Kidney (tissue), 14 donors: ENCODE results near the gene TRIM72. TPM values are rescaled to one million over a fixed set of nuclear protein-coding genes. Genes with fewer than 3 reads are reported as not detected.
"Not testable (repeated sequence)": the region's sequence is repeated elsewhere in the genome, so short reads cannot be mapped to it uniquely, and the experiment has no call there.

Experiments
- DNase-seq, 5 donors: peaks; one replicate each; pipeline ENCODE4 v3.0.0-alpha.2; 2013 to 2020
- FAIRE-seq: peaks from 2 replicates; lab custom pipeline; 2012; peaks lifted over from hg19 to GRCh38; lab: Jason Lieb, UNC
- H3K27ac ChIP-seq, 2 donors: one replicate each; pipeline ENCODE4 v1.7.0; 2013; ENCODE audit warnings: low read depth in 2 of 2, low read length in 2 of 2, inconsistent platforms in 1 of 2
- H3K27me3 ChIP-seq: one replicate; pipeline ENCODE4 v1.7.1; 2013; ENCODE audit warnings: low read length, inconsistent platforms; ENCODE audit not compliant: control insufficient read depth, insufficient read depth
- H3K36me3 ChIP-seq, 3 donors: one replicate each; pipeline versions ENCODE4 v1.7.0 to v1.7.1; 2013; ENCODE audit warnings: low read length in 3 of 3, control low read depth in 1 of 3, inconsistent platforms in 1 of 3; ENCODE audit not compliant: insufficient read depth in 3 of 3, control insufficient read depth in 2 of 3
- H3K4me1 ChIP-seq, 3 donors: one replicate each; pipeline versions ENCODE4 v1.7.0 to v1.7.1; 2013; ENCODE audit warnings: low read length in 3 of 3, inconsistent platforms in 1 of 3, low read depth in 1 of 3; ENCODE audit not compliant: control insufficient read depth in 2 of 3, insufficient read depth in 2 of 3
- H3K4me3 ChIP-seq, 3 donors: one replicate each; pipeline versions ENCODE4 v1.7.0 to v1.8.1; 2013; ENCODE audit warnings: low read length in 3 of 3, control low read depth in 1 of 3, inconsistent platforms in 1 of 3
- H3K9ac ChIP-seq, 3 donors: one replicate each; pipeline versions ENCODE4 v1.7.0 to v1.7.1; 2013; ENCODE audit warnings: low read length in 3 of 3, control low read depth in 1 of 3, inconsistent platforms in 1 of 3
- H3K9me3 ChIP-seq, 3 donors: one replicate each; pipeline versions ENCODE4 v1.7.0 to v1.7.1; 2013; ENCODE audit warnings: low read length in 3 of 3, control low read depth in 1 of 3, inconsistent platforms in 1 of 3; ENCODE audit not compliant: control insufficient read depth in 2 of 3, insufficient read depth in 1 of 3
- intact Hi-C: fragments of 100-400 bp; cut with DNase I; formaldehyde crosslinking; loops from one replicate; pipeline ENCODE4 v1.11.1; 2022
- polyA plus RNA-seq: library from polyadenylated mRNA; stranded (reverse); fragments of 350-450 nt; fragmentation: Illumina TruSeq; extraction: RNeasy Lipid Tissue Mini Kit (QIAGEN cat#74804); gene quantifications from one replicate; pipeline ENCODE4 v1.2.3, GENCODE V29; 2014; ENCODE audit warnings: low read depth, low replicate concordance; ENCODE audit not compliant: insufficient read depth
- total RNA-seq: library from RNA; stranded (reverse); fragmentation: NEBNext Ultra II Directional; extraction: Animal tissue kit (Norgen Biotek cat#: 25700); gene quantifications from one replicate; pipeline ENCODE4 v1.2.1, GENCODE V29; 2021
- TF ChIP-seq, protein P1 (sequence below): IDR thresholded peaks from 3 replicates; pipeline ENCODE4 v1.5.1; 2012; ENCODE audit warnings: mild to moderate bottlenecking, moderate library complexity, borderline replicate concordance; ENCODE audit not compliant: insufficient read depth; ENCODE audit errors: extremely low read depth
- donor health status: control.
- donor health status: control.
- donor health status: control.
- donor health status: control.
- donor health status: control.
- donor health status: DM: yes; HTN: yes; CAD: no.
- donor health status: Normal renal cell carcinoma (clear cell type).

TRIM72 gene
- total and polyA plus RNA-seq, 2 donors from 2014 or later: 0.06 to 0.11 TPM

DNA sequence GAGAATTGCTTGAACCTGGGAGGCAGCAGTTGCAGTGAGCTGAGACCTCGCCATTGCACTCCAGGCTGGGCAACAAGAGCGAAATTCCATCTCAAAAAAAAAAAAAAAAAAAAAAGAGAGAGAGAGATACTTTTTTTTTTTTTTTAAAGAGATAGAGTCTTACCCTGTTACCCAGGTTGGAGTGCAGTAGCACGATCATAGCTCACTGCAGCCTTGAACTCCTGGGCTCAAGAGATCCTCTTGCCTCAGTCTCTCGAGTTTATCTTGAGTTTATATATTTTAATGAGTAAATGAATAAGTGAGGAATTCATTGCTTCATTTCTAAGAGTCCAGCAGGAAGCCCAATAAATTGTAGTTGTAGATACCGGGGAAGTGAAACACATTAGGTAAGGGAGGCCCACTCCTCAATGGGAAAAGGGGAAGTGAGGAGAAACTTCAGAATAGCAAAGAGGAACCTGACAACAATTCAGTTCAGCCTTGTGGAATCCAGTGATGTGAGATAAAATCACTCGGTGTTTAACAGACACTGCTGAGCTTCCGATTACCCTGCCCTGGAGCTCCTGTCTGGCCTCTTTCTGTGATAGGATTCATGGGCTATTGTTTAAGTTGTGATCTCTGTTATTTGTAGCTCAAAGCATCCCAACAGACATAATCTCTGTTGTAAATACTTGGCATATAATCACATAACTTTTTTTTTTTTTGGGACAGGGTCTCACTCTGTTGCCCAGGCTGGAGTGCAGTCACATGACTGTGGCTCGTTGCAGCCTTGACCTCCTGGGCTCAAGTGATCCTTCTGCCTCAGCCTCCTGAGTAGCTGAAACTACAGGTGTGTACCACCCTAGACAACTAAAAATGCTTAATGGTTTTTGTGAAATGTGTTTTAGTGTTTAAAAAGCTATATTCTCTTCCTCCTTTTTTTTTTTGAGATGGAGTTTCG lies 30.1 kb downstream of the TRIM72 start:
- Histone ChIP-seq H3K4me3 (no peak overlapping the region), H3K27me3 (no peaks in the 10 kb centered on the region), H3K9ac (no peak overlapping the region), H3K4me1 (no peaks in the 10 kb centered on the region), H3K36me3 (no peaks in the 10 kb centered on the region), H3K9me3 (no peaks in the 10 kb centered on the region), H3K27ac (no peak overlapping the region)
- TF ChIP-seq, protein P1, sequence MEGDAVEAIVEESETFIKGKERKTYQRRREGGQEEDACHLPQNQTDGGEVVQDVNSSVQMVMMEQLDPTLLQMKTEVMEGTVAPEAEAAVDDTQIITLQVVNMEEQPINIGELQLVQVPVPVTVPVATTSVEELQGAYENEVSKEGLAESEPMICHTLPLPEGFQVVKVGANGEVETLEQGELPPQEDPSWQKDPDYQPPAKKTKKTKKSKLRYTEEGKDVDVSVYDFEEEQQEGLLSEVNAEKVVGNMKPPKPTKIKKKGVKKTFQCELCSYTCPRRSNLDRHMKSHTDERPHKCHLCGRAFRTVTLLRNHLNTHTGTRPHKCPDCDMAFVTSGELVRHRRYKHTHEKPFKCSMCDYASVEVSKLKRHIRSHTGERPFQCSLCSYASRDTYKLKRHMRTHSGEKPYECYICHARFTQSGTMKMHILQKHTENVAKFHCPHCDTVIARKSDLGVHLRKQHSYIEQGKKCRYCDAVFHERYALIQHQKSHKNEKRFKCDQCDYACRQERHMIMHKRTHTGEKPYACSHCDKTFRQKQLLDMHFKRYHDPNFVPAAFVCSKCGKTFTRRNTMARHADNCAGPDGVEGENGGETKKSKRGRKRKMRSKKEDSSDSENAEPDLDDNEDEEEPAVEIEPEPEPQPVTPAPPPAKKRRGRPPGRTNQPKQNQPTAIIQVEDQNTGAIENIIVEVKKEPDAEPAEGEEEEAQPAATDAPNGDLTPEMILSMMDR: no peak
- intact Hi-C loops: no loop called here
- FAIRE-seq (no peak), DNase-seq (no peak)

DNA sequence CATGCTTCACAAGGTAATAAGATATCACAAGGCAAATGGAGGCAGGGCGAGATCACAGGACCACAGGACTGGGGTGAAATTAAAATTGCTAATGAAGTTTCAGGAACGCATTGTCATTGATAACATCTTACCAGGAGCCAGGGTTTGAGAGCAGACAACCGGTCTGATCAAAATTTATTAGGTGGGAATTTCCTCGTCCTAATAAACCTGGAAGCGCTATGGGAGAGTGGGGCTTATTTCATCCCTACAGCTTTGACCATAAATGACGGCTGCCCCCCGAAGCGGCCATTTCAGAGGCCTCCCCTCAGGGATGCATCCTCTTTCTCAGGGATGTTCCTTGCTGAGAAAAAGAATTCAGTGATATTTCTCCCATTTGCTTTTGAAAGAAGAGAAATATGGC lies 31.7 kb downstream of the TRIM72 start:
- H3K36me3 ChIP-seq, FAIRE-seq, H3K27me3 ChIP-seq, H3K4me3 ChIP-seq, H3K9ac ChIP-seq, DNase-seq, H3K9me3 ChIP-seq, H3K27ac ChIP-seq, intact Hi-C loops, H3K4me1 ChIP-seq: not testable (repeated sequence)

DNA sequence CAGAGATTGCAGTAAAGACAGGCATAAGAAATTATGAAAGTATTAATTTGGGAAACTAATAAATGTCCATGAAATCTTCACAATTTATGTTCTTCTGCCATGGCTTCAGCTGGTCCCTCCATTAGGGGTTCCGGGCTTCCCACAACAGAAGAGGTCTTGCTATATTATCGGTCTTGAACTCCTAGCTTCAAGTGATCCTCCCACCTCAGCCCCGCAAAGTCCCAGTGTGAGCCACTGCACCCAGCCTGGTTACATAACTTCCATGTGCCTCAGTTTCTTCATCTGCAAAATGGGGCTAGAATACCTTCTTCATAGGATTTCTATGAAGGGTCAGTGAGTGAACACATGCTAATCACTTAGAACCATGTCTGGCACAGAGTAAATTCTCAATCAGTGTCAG lies 32.4 kb downstream of the TRIM72 start:
- DNase-seq (no peak), FAIRE-seq (no peak)
- Histone ChIP-seq H3K36me3 (no peaks in the 10 kb centered on the region), H3K9me3 (no peaks in the 10 kb centered on the region), H3K27me3 (no peaks in the 10 kb centered on the region), H3K27ac (no peak overlapping the region), H3K9ac (no peak overlapping the region), H3K4me1 (no peaks in the 10 kb centered on the region), H3K4me3 (no peak overlapping the region)
- intact Hi-C loops: no loop called here
- TF ChIP-seq, protein P1: no peak

DNA sequence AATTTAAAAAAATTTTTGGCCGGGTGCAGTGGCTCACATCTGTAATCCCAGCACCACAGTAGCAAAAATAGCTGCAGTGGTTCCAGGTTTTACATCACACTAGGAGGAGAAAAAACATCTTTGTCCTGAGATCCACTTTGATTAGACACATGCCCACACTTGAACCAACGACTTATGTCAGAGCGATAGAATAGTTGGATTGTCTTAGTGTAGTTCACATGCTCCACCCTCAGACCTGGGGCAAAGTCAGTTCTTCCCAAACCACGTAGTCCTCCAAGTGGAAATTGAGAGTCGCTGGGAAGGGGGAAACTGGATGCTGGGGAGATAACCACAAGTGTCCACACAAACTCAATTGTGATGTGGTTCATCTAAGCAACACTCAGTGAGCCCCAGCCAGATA lies 34.4 kb downstream of the TRIM72 start:
- no peak overlapping the region for H3K4me3 ChIP-seq
- H3K9ac ChIP-seq: no peak overlapping the region
- no peaks in the 10 kb centered on the region for H3K9me3 ChIP-seq
- H3K27me3 ChIP-seq: no peaks in the 10 kb centered on the region
- no peak overlapping the region for H3K27ac ChIP-seq
- no peaks in the 10 kb centered on the region for H3K36me3 ChIP-seq
- DNase-seq (no peak), FAIRE-seq (no peak)
- intact Hi-C loops: no loop called here
- TF ChIP-seq, protein P1: no peak
- H3K4me1 ChIP-seq: no peaks in the 10 kb centered on the region
